Activated CD4-positive, CD25-positive, alpha-beta regulatory T cell treated with anti-CD3 and anti-CD28 coated beads, Interleukin-2, amount 50 U/mL, for 24 hours (primary cell): ENCODE results near the gene IGSF21.

Source experiments
- ATAC-seq, 2 donors: fragments of 150-1000 bp; cut with Tn5 transposase; one replicate each; pipeline ENCODE4 v1.10.0; 2021; ENCODE audit warnings: mild to moderate bottlenecking in 1 of 2, moderate library complexity in 1 of 2

Gene IGSF21

GRCh38 chr1:18182398-18183160 is 75.0 kb downstream of the IGSF21 start:
- no peak for ATAC-seq

DNA sequence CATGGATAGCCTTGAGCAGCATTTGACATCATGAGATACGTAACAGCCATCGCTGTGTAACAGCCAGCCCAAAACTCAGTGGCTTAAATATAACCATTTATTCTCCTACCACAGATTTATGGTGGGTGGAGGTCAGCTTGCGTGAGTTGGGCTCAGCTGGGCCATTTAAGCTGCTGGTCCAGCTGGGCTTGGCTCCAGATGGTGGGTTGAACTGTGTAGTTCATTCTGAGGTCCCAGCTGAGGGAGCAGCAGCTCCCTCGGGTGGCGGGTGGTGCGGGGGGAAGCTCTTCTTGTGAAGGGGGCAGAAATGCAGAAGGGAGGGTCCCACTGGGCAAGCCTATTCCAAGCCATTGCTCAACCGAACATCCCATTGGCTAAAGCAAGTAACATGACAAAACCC is 75.9 kb downstream of the IGSF21 start:
- ATAC-seq, result no peak

DNA sequence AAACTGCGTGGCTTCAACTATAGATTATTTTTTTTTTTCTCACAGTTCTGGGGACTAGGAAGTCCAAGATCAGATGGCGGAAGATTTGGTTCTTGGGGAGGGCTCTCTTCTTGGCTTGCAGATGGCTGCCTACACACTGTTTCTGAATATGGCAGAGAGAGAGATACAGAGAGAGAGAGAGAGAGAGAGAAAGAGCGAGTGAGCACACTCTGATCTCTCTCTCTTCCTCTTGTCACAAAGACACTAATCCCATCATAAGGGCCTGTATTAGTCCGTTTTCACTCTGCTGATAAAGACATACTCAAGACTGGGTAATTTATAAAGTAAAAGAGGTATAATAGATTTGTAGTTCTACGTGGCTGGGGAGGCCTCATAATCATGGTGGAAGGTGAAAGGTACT is 79.5 kb downstream of the IGSF21 start:
- ATAC-seq, result no peak

GRCh38 chr1:18188820-18189517 is 81.4 kb downstream of the IGSF21 start:
- no peak for ATAC-seq

DNA sequence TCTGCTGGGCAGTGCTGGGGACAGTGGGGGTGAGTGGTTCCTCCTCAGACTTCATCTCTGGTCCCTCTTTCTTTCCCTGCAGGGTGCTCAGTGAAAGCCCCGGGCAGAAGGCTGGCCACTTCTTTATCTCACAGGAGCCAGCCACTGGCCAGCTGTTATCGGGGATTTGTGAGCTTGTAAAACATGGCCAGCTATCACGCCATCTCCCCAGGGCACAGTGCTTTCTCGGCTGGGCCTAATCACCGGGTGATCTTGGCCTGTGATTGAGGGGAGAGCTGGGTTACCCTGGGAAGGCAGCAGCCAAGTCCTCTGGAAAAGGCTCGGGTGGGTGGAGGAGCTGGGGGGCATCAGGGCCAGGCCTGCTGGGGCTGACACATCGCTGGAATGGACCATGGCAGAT is 83.0 kb downstream of the IGSF21 start:
- no peak for ATAC-seq

GRCh38 chr1:18191037-18191436 is 83.4 kb downstream of the IGSF21 start:
- ATAC-seq, result no peak

DNA sequence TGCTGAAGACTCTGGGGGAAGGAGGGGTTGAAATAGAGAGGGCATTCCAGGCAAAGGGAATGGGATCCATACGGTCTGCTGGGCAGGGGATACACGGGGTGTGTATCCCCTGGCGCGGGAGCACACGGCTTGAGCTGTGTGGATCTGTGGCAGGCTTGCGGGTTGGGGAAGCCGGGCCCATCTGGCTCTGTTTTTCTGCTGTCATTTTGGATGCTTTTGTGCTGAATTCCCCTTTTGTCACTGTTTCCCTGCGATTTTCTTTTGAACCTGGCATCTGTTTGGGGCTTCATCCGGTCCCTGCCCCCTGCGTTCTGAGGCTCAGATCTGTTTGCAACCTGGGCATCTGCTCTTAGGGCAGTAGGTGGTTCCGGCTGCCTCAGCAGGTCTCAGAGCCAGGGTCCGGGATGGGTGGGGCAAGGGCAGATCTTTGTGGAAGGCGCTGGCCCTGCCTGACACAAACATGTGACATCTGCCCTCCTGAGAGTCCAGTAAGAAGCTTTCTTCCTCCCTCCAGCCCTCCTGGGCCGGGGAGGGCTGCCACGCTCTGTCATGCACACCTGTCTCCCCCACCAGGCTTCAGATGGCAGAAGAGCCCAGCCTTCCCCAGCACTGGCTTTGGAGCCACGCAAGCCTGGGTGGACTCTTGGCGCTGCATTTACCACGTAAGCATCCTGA is 84.0 kb downstream of the IGSF21 start:
- ATAC-seq, result no peak

DNA sequence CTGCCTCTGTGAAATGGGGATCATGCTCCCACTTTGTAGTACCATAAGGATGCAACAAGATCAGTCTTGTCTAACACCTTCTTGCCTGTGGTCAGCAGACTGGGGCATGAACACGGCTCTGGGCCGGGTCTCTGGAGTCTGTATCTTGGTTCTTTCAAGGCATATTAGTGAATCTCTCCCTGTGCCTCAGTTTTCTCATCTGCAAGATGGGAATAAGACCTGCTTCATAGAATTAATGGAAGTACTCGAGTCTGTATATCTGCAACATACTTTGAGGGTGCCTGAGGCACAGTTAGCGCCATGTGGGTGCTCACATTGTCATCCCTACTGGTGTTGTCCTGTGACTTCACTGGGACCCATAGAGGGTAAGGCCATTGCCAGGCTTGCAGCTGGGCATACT is 84.6 kb downstream of the IGSF21 start:
- ATAC-seq, result no peak

- ATAC-seq, result no peak
Measured at GRCh38 chr1:18192974-18193373, 85.4 kb downstream of the IGSF21 start.

- ATAC-seq, result no peak
Measured at GRCh38 chr1:18197299-18197698, 89.7 kb downstream of the IGSF21 start.

DNA sequence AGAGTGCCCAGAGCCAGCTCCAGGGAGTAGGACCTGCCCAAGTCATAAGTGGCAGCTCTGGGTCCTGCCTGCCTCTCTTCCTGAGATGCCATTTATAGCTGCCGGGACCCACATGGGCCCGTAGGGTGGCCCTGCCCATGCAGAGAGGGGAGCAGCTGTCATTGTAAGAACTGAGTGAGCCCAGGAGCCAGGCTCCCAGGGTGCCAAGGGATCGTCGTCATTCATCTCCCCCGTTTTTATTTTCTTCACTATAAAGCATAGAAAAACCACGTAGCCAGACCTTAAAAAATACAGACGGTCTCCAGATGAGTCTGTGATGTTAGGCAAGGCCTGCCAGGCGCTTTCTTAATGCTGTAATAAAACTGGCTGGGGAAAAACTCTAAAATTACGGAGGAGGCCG is 90.7 kb downstream of the IGSF21 start:
- ATAC-seq, result no peak

GRCh38 chr1:18199462-18199861 is 91.9 kb downstream of the IGSF21 start:
- no peak for ATAC-seq

DNA sequence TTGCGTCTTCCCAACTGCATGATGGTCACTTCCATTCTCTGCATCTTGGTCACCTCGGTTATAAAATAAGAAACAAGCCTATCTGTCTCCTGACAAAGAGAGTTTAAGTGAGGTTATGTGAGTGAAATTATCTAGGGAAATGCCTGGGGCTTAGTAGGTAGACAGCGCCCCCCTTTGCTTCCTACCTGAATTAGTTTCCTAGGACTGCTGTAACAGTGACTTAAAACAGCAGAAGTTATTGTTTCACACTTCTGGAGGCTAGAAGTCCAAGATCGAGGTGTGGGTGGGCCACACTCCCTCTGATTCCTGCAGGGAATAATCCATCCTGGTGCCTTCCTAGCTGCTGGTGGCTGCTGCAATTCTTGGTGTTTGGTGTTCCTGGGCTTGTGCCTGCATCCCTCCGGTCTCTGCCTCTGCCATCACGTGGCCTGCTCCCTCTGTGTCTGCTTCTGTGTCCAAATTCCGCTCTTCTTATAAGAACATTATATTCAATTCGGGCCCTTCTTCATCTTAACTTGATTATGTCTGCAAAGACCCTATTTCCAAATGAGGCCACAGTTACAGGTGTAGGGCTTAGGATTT is 92.6 kb downstream of the IGSF21 start:
- ATAC-seq, result no peak

GRCh38 chr1:18200918-18201317 is 93.3 kb downstream of the IGSF21 start:
- ATAC-seq, result no peak

DNA sequence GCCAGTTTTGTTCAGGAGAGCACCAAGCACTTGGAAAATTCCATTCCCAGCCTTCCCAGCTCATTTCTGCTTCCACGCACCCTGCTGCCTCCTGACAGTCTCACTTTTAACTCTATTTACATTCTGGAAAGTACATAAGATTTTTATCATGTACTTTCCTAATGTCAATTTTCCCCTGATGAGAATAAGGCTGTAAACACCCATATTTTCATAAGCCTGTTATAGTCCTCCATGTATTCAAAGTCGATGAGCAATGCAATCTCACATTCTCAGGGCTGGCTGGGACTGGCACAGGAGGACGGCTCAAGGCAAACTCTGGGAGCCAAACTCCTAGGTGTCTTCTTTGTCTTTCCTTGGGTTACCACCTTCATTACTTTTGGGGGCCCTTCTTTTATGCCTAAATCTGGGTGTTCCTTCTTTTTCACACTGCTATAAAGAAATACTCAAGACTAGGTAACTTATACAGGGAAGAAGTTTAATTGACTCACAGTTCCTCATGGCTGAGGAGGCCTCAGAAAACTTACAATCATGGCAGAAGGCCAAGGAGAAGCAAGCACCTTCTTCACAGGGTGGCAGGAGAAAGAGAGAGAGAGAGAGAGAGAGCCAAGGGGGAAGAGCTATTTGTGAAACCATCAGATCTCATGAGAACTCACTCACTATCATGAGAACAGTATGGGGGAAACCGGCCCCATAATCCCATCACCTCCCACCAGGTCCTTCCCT is 94.6 kb downstream of the IGSF21 start:
- ATAC-seq, result no peak

DNA sequence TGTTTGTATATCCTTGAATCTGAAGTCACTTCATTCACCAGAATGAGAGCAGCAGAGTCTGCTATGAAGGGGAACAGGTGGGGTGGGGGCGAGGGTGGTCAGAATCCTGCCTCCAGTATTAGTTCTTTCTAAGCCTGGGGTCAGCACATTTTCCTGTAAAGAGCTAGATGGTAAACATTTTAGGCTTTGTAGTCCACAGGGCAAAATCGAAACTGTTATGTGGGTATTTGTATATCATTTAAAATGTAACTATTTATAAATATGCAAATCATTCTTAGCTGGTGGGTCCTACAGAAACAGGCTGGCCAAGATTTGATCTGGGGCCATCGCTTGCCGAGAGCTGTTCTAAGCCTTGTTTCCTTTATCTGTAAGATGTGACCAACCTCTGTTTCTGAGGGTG is 96.0 kb downstream of the IGSF21 start:
- ATAC-seq, result no peak

- no peak for ATAC-seq
Measured at GRCh38 chr1:18204575-18204974, 97.0 kb downstream of the IGSF21 start.

- no peak for ATAC-seq
Measured at GRCh38 chr1:18205319-18205718, 97.7 kb downstream of the IGSF21 start.

DNA sequence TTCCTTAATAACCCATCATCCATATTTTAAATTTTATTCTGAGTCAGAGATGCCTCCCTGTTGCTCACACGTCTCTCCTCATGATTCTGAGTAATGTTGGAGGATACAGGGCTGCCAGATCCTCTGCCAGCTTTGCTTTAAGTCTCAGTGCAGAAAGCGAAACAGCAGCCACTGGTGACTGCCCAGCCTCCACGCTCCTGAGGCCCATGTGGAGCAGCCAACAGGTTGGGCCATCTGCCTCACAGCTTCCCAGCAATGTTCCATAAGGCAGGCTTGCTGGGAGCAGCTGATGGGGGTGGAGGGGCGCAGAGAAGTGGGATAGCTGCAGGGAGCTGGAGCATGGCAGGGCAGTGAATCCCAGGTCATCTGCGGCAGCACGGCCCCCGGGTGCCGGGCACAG is 104.2 kb downstream of the IGSF21 start:
- no peak for ATAC-seq

DNA sequence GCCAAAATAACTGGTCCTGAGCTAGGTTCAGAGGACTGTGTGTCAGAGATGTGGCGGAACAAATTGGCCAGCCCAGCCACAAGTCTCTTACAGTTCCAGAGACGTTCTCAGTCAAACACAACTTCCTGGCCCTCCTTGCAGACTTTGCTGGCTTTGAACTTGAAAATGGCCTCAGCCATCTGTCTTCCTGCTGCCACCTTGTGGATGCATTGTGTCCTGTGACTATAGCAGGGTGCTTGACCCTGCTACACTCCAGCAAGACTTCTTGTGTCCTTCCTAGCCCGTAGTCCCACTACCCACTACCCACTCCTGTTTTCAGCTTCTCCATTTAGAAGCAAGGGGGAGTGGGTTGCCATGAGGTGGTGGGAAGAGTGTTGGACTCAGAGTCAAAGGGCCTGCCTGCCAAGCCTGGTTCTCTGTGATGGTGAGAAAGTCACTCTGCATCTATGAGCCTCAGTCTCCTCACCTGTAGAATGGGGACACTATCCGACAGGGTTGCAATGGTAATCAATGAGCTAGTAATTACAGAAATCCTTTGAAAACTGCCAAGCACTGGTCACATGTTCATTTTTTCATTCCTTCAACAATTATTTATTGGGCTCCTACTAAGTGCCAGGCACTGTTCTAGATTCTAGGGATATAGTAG is 109.9 kb downstream of the IGSF21 start:
- ATAC-seq, result no peak

DNA sequence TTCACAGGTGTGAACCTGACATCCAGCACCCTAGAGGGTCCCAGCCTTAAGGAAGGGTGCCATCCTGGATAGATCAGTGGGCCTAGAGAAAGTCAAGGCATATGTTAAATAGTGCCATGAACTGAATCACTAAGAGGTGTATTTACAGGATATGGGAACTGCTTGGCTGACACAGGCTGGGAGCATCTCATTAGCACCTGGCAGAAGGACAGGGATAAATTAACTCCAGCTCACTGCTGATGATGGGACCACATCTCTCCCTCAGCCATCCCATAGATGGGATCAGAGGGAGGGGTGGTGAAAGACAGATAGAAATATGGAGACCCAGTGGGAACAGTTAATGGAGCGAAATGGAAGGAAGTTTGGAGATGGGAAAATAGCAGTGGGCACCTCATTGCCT is 122.0 kb downstream of the IGSF21 start:
- ATAC-seq, result no peak

- no peak for ATAC-seq
Measured at GRCh38 chr1:18230321-18230720, 122.7 kb downstream of the IGSF21 start.
